ENCODE results near the gene EXOC6B. TPM values are rescaled to one million over a fixed set of nuclear protein-coding genes. Genes with fewer than 3 reads are reported as not detected.

The EXOC6B gene
- total and polyA plus RNA-seq, 9 of the 15 experiments (the other 6 are each of a cell fraction or from before 2014, with no cell fraction given): 0.28 to 4.2 (median 2.0) TPM

DNA sequence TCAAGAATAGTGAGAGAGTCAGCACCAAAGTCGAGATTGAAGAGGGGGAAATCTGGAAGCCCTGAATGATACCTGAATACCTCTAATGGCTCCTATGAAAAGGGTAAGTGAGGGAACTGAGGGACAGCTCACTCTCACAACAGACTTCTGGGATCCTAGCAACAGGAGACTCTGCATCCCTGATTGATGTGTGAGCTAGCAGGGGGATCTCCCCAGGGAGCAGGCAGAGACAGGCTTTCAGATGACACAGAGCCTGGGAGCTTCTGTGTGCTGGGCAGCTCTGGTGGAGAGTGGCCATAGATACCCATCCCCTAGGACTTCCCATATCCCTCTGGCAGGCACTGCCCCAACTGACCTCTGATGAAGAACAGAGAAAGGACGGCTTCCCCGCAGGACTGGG, 206.2 kb downstream of the EXOC6B start:
- 6% methylated on average over 3 of the region's 3 CpGs for whole genome bisulfite sequencing (ENCODE audit: insufficient coverage, low coverage, missing lambda C conversion rate)
- in situ Hi-C loops (cut with MboI): no loop called here
- ChIA-PET POLR2A (no interaction called here), CTCF (ENCODE audit: low intra/inter-chr PET ratio) (no interaction called here)
- H3K27me3 ChIP-seq (ENCODE audit: control insufficient read depth in 2 of 2, insufficient read depth in 2 of 2, low read length in 2 of 2): peaks cover 0 to 5% of the 10 kb centered on the region in 2 experiments; a peak in 2 of 5 replicates
- no peaks in the 10 kb centered on the region for H3K79me2 ChIP-seq (ENCODE audit: control insufficient read depth, insufficient read depth, low read length)
- no TSS peak for BruUV-seq (replicated peaks)
- no peak overlapping the region for H3K4me2 ChIP-seq (ENCODE audit: insufficient read depth, low read length)
- H3K36me3 ChIP-seq (ENCODE audit: control insufficient read depth, insufficient read depth, low read length): no peaks in the 10 kb centered on the region
- intact Hi-C loops (cut with micrococcal nuclease): loop anchor here (10.0 kb wide), 1 partner anchor 125 kb away; no protein-coding TSS in a partner anchor
- no peak overlapping the region for H3K27ac ChIP-seq (ENCODE audit: extremely low read depth, low read depth, low read length)
- DNase-seq (ENCODE audit: extremely low read depth in 1 of 4, low spot score in 3 of 4): no peak
- no peaks in the 10 kb centered on the region for H3K9me1 ChIP-seq (ENCODE audit: control insufficient read depth, insufficient read depth, low read length)
- H3K9me3 ChIP-seq (replicated peaks; ENCODE audit: control insufficient read depth, insufficient read depth, low read depth, low read length): no peaks in the 10 kb centered on the region
- H4K20me1 ChIP-seq (replicated peaks; ENCODE audit: control insufficient read depth, insufficient read depth, low read length): no peaks in the 10 kb centered on the region
- H3K4me1 ChIP-seq (replicated peaks in 1 of 2; ENCODE audit: control insufficient read depth in 2 of 2, insufficient read depth in 2 of 2, low read length in 2 of 2): no peaks in the 10 kb centered on the region
- no peak overlapping the region for H3K9ac ChIP-seq (ENCODE audit: insufficient read depth in 1 of 2, low read depth in 2 of 2, low read length in 2 of 2)
- ATAC-seq: no peak
- no peak overlapping the region for H3K4me3 ChIP-seq
- no peak for FAIRE-seq
- no peak overlapping the region for H2AFZ ChIP-seq (ENCODE audit: low read depth, low read length)
- TF ChIP-seq NCOA6 (IDR thresholded peaks at IDR 0.05) (no peak), ETV6 (IDR thresholded peaks at IDR 0.05; ENCODE audit: borderline replicate concordance in 1 of 2, low read depth in 2 of 2, low read length in 1 of 2) (no peak), ETV6 (CRISPR knock-in tag; IDR thresholded peaks at IDR 0.05; ENCODE audit: borderline replicate concordance) (no peak), ZNF134 (CRISPR knock-in tag; conservative IDR thresholded peaks at IDR 0.05) (no peak), ETS2 (tag; IDR thresholded peaks at IDR 0.05; ENCODE audit: borderline replicate concordance, poor library complexity, severe bottlenecking) (no peak), ILF3 (IDR thresholded peaks at IDR 0.05; ENCODE audit: borderline replicate concordance) (no peak), BMI1 (IDR thresholded peaks at IDR 0.05; ENCODE audit: low read length) (no peak), ZNF589 (CRISPR knock-in tag; IDR thresholded peaks at IDR 0.05; ENCODE audit: low read depth) (no peak), ELK3 (CRISPR knock-in tag; IDR thresholded peaks at IDR 0.05) (no peak), CBFB (CRISPR knock-in tag; IDR thresholded peaks at IDR 0.05) (no peak), AFF1 (IDR thresholded peaks at IDR 0.05; ENCODE audit: low read depth in 1 of 2, partially characterized antibody in 2 of 2) (no peak), ZNF511 (CRISPR knock-in tag; IDR thresholded peaks at IDR 0.05) (no peak)
- TF ChIP-seq, protein P1, sequence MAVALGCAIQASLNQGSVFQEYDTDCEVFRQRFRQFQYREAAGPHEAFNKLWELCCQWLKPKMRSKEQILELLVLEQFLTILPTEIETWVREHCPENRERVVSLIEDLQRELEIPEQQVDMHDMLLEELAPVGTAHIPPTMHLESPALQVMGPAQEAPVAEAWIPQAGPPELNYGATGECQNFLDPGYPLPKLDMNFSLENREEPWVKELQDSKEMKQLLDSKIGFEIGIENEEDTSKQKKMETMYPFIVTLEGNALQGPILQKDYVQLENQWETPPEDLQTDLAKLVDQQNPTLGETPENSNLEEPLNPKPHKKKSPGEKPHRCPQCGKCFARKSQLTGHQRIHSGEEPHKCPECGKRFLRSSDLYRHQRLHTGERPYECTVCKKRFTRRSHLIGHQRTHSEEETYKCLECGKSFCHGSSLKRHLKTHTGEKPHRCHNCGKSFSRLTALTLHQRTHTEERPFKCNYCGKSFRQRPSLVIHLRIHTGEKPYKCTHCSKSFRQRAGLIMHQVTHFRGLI (CRISPR knock-in tag; IDR thresholded peaks at IDR 0.05): no peak

All from K562 (cell line).